Right cardiac atrium (tissue), 5 donors: ENCODE results near the gene ENDOD1. TPM values are rescaled to one million over a fixed set of nuclear protein-coding genes. Genes with fewer than 3 reads are reported as not detected.
A peak's percentile ranks its signal among the peaks of the same experiment; 100 is the strongest.
"Not testable (repeated sequence)": the region's sequence is repeated elsewhere in the genome, so short reads cannot be mapped to it uniquely, and the experiment has no call there.

Experiments
- ATAC-seq, 2 donors: fragments of 200-7000 bp; cut with Tn5 transposase; one replicate each; pipeline versions ENCODE4 v1.8.0 to v1.9.1; 2020; ENCODE audit warnings: moderate library complexity in 2 of 2, mild to moderate bottlenecking in 1 of 2
- DNase-seq, 3 donors: peaks; one replicate each; pipeline ENCODE4 v3.0.0-alpha.2; 2020
- H3K27ac ChIP-seq: one replicate; pipeline ENCODE4 v1.5.1; 2013; ENCODE audit warnings: mild to moderate bottlenecking, low read length, control low read depth, moderate library complexity
- H3K27me3 ChIP-seq: one replicate; pipeline ENCODE4 v1.6.1; 2013; ENCODE audit not compliant: control insufficient read depth, insufficient read depth
- H3K4me1 ChIP-seq: one replicate; pipeline ENCODE4 v1.6.1; 2013; ENCODE audit warnings: low read length; ENCODE audit not compliant: control insufficient read depth, insufficient read depth
- H3K4me3 ChIP-seq: one replicate; pipeline ENCODE4 v1.5.1; 2013; ENCODE audit warnings: low read length, control low read depth
- H3K9me3 ChIP-seq: one replicate; pipeline ENCODE4 v1.6.1; 2013; ENCODE audit warnings: low read length; ENCODE audit not compliant: control insufficient read depth
- WGBS: extraction: QIAGEN DNeasy Blood & Tissue Kit; methylation state at CpG from one replicate; pipeline ENCODE4 v1.1.7; 2013; 5-methylcytosine and 5-hydroxymethylcytosine counted together
- intact Hi-C, 4 donors: fragments of 100-400 bp; cut with DNase I; formaldehyde crosslinking; loops; one replicate each; pipeline versions ENCODE4 v1.11.0 to v1.14.0; 2022 to 2023
- polyA plus RNA-seq: library from polyadenylated mRNA; stranded (reverse); fragments of 200-250 nt; gene quantifications from one replicate; pipeline ENCODE4 v1.2.3, GENCODE V29; 2013
- total RNA-seq, 4 donors: library from RNA; stranded (reverse); fragmentation: NEBNext Ultra II Directional; extraction: Animal tissue kit (Norgen Biotek cat#: 25700); gene quantifications; one replicate each; pipeline ENCODE4 v1.2.1, GENCODE V29; 2021
- donor health status: healthy with polysubstance abuse.
- donor health status: DM: no; HTN: yes; CAD: no.
- donor health status: DM: no; HTN: no; CAD: no.
- donor health status: DM: no; HTN: yes; CAD: no; lungs with severe emphysema.
- donor health status: DM: yes; HTN: yes; CAD: no.

ENDOD1 gene
- total and polyA plus RNA-seq, 5 donors = 8.8 to 19.5 (median 14.5) TPM

- Histone ChIP-seq H3K4me3 (no peak overlapping the region), H3K27me3 (no peaks in the 10 kb centered on the region), H3K4me1 (peaks cover 4% of the 10 kb centered on the region), H3K9me3 (no peaks in the 10 kb centered on the region), H3K27ac (no peak overlapping the region)
- no peak for DNase-seq
- intact Hi-C loops = no loop called here
- ATAC-seq = no peak
- WGBS = 80% methylated on average over 5 of the region's 5 CpGs
Measured at GRCh38 chr11:95103701-95104100, 14.1 kb downstream of the ENDOD1 start.

GRCh38 chr11:95104121-95104830 is 14.6 kb downstream of the ENDOD1 start:
- no peaks in the 10 kb centered on the region for H3K27me3 ChIP-seq
- peaks cover 5% of the 10 kb centered on the region for H3K4me1 ChIP-seq
- no peaks in the 10 kb centered on the region for H3K9me3 ChIP-seq
- ATAC-seq = no peak
- intact Hi-C loops = no loop called here
- no peak overlapping the region for H3K4me3 ChIP-seq
- 85% methylated on average over 6 of the region's 6 CpGs for WGBS
- DNase-seq = no peak
- no peak overlapping the region for H3K27ac ChIP-seq

DNA sequence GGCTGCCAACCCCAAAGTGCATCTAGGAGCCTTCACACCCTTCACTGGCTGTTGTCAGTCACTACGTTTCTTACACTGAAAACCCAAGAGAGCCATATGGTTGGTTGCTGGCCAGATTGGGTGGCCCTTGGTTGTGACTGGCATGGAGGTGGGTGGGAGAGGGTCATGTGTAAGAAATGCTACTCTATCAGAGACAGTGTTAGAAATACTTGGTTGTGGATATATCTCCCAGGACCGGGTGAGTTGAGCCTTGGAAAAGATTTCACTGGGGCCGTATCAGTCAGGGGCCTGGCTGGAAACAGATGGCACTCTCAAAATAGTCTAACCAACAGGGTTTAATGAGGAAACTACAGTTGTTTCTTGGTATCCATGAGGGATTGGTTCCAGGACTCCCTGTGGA is 15.2 kb downstream of the ENDOD1 start:
- peaks cover 9% of the 10 kb centered on the region for H3K4me1 ChIP-seq
- no peaks in the 10 kb centered on the region for H3K27me3 ChIP-seq
- DNase-seq (no peak), ATAC-seq (no peak)
- H3K27ac ChIP-seq = no peak overlapping the region
- no peaks in the 10 kb centered on the region for H3K9me3 ChIP-seq
- intact Hi-C loops = no loop called here
- H3K4me3 ChIP-seq = no peak overlapping the region
- WGBS = 74% methylated on average over 3 of the region's 3 CpGs

GRCh38 chr11:95108159-95108611 is 18.5 kb downstream of the ENDOD1 start:
- ATAC-seq = peak; percentile 89 to 97
- intact Hi-C loops = no loop called here
- H3K4me1 ChIP-seq = peaks cover 12% of the 10 kb centered on the region

DNA sequence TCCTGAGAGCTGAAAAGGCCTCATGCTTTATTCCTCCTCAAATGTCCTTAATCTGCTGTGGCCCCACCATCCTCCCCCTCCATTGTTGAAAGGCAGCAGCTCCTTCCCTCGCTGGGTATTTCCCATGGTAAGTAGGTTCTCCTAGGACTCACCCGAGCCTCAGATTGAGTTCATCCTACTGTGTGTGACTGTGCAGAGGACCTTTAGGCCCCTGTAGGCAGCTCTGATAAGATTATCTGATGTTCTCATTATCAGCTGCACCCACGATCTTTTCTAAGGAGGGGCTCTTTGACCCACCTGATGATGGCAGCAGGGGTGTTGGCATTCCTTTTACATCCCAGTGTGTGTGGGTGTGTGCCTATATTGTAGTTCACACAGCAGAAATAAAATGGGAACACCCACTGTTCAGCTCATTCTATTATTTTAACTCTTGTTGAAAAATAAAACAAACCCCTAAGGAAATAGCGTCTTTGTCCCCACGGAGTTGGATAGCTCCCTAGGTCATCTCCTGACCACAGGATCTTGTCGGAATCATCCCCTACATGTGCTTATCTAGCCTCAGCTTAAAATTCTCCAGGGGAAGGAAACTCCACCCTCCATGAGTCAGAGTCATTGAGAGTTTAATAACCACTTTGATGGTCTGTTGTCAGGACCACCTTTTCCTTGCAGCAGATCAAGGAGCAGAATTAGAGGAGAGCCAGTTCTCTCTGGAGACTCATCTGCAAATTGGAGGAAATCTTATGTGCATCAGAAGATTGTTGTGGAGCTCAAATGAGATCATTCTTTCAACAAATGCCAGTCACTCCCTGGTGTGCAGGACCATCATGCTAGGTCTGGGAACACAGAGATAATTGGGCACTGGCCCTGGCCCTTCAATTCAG is 19.3 kb downstream of the ENDOD1 start:
- Histone ChIP-seq H3K27ac (peak overlapping the region; percentile 85), H3K27me3 (no peaks in the 10 kb centered on the region), H3K4me3 (no peak overlapping the region), H3K4me1 (peaks cover 12% of the 10 kb centered on the region), H3K9me3 (no peaks in the 10 kb centered on the region)
- WGBS = 47% methylated on average over 6 of the region's 6 CpGs
- DNase-seq (no peak), ATAC-seq (peak; percentile 70 to 93)
- intact Hi-C loops = no loop called here

More at GRCh38 chr11:95108159-95108611, 18.5 kb downstream of the ENDOD1 start:
- Histone ChIP-seq H3K9me3 (no peaks in the 10 kb centered on the region), H3K27ac (no peak overlapping the region), H3K4me3 (no peak overlapping the region), H3K27me3 (no peaks in the 10 kb centered on the region)
- peak; percentile 51 to 65 (median 64) for DNase-seq
- WGBS = 44% methylated on average over 9 of the region's 9 CpGs

DNA sequence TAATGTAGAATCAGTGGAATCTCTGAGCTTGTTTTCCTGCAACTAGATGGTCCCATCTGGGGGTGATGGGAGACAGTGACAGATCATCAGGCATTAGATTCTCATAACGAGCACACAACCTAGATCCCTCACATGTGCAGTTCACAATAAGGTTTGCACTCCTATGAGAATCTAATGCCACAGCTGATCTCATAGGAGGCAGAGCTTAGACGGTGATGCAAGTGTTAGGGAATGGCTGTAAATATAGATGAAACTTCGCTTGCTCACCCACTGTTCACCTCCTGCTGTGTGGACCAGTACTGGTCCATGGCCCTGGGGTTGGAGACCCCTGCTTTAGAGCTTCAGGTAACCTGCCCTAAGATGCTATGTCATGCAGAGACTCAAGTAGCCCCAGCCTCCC is 21.8 kb downstream of the ENDOD1 start:
- H3K9me3 ChIP-seq, H3K27ac ChIP-seq, H3K27me3 ChIP-seq, H3K4me3 ChIP-seq, ATAC-seq, intact Hi-C loops, DNase-seq: not testable (repeated sequence)
- H3K4me1 ChIP-seq = peaks cover 10% of the 10 kb centered on the region
- WGBS = 94% methylated on average over 3 of the region's 3 CpGs

DNA sequence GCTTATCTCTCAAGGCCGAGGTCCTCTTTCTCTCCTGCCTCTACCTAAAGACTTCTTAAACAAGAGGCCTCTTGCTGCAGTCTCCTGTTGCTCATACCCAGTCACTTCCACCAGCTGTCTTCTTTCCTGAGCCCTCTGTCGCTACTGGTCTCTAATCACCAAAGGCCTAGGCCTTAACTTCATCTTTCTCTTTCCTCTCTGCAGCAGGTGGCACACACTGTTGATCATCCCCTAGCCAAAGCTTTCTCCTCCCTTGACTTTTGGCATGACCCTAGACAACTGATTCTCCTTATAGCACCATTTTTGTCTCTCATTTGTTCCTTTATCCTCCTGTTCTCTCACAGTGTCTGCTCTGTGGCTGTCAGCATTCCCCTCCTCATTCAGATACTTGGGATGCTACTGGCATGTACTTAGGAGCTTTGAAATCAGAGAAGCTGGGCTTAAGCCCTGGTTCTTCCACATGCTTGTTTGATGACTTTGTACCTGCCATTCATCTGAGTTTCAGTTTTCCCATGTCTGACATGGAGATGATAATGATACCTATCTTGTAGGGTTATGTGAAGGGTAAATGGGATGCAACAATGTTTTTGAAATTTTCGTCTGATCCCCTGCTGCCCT is 22.4 kb downstream of the ENDOD1 start:
- WGBS = 86% methylated on average over 3 of the region's 3 CpGs
- Histone ChIP-seq H3K4me3 (no peak overlapping the region), H3K27me3 (no peaks in the 10 kb centered on the region), H3K4me1 (peaks cover 10% of the 10 kb centered on the region), H3K9me3 (no peaks in the 10 kb centered on the region), H3K27ac (no peak overlapping the region)
- ATAC-seq (no peak), DNase-seq (no peak)
- intact Hi-C loops = no loop called here

- DNase-seq (no peak), ATAC-seq (no peak)
- Histone ChIP-seq H3K9me3 (no peaks in the 10 kb centered on the region), H3K27me3 (no peaks in the 10 kb centered on the region), H3K4me3 (no peak overlapping the region), H3K4me1 (no peaks in the 10 kb centered on the region), H3K27ac (no peak overlapping the region)
- intact Hi-C loops = no loop called here
- 85% methylated on average over 1 of the region's 1 CpG for WGBS
Measured at GRCh38 chr11:95115597-95115996, 26.0 kb downstream of the ENDOD1 start.

GRCh38 chr11:95119361-95120060 is 29.9 kb downstream of the ENDOD1 start:
- 92% methylated on average over 2 of the region's 2 CpGs for WGBS
- DNase-seq = no peak
- intact Hi-C loops = no loop called here
- Histone ChIP-seq H3K27ac (no peak overlapping the region), H3K4me3 (no peak overlapping the region), H3K9me3 (no peaks in the 10 kb centered on the region), H3K4me1 (no peaks in the 10 kb centered on the region), H3K27me3 (no peaks in the 10 kb centered on the region)
- ATAC-seq = no peak

GRCh38 chr11:95121698-95122097 is 32.1 kb downstream of the ENDOD1 start:
- intact Hi-C loops = no loop called here
- 81% methylated on average over 1 of the region's 1 CpG for WGBS
- no peaks in the 10 kb centered on the region for H3K9me3 ChIP-seq

More at GRCh38 chr11:95121698-95122097, 32.1 kb downstream of the ENDOD1 start:
- H3K27ac ChIP-seq = no peak overlapping the region
- DNase-seq (no peak), ATAC-seq (no peak)
- no peak overlapping the region for H3K4me3 ChIP-seq
- no peaks in the 10 kb centered on the region for H3K27me3 ChIP-seq
- H3K4me1 ChIP-seq = no peaks in the 10 kb centered on the region
